ENCODE measurements around the gene SEPTIN5. TPM values are rescaled to one million over a fixed set of nuclear protein-coding genes. Genes with fewer than 3 reads are reported as not detected.

The SEPTIN5 gene
- total RNA-seq, 1 experiment from 2014 or later: 2.0 TPM

- peaks cover 6% of the 10 kb centered on the region for H3K4me1 Mint-ChIP-seq (ENCODE audit: insufficient read depth, unreplicated experiment)
- ChIA-PET POLR2A (no interaction called here), CTCF (no interaction called here)
- peaks cover 5% of the 10 kb centered on the region for H3K9me3 Mint-ChIP-seq (ENCODE audit: unreplicated experiment)
- no peak for DNase-seq (ENCODE audit: unreplicated experiment)
- H3K4me3 Mint-ChIP-seq (ENCODE audit: unreplicated experiment): no peak overlapping the region
- no TSS peak for BruUV-seq (replicated peaks)
- intact Hi-C loops (cut with micrococcal nuclease): no loop called here
- no peak overlapping the region for H3K27ac Mint-ChIP-seq (ENCODE audit: low read depth, unreplicated experiment)
- H3K27me3 Mint-ChIP-seq (ENCODE audit: insufficient read depth, unreplicated experiment): peaks cover 56% of the 10 kb centered on the region
- H3K36me3 Mint-ChIP-seq (ENCODE audit: insufficient read depth, unreplicated experiment): no peaks in the 10 kb centered on the region
- no peak for TF ChIP-seq CTCF (IDR thresholded peaks at IDR 0.05; ENCODE audit: unreplicated experiment)
Measured at GRCh38 chr22:19671316-19671715, 43.0 kb upstream of the SEPTIN5 start.

- peaks cover 5% of the 10 kb centered on the region for H3K9me3 Mint-ChIP-seq (ENCODE audit: unreplicated experiment)
- no peak for DNase-seq (ENCODE audit: unreplicated experiment)
- TF ChIP-seq CTCF (IDR thresholded peaks at IDR 0.05; ENCODE audit: unreplicated experiment): no peak
- intact Hi-C loops (cut with micrococcal nuclease): no loop called here
- no peaks in the 10 kb centered on the region for H3K36me3 Mint-ChIP-seq (ENCODE audit: insufficient read depth, unreplicated experiment)
- ChIA-PET CTCF (no interaction called here), POLR2A (no interaction called here)
- H3K27me3 Mint-ChIP-seq (ENCODE audit: insufficient read depth, unreplicated experiment): peaks cover 50% of the 10 kb centered on the region
- BruUV-seq (replicated peaks): no TSS peak
- H3K4me3 Mint-ChIP-seq (ENCODE audit: unreplicated experiment): no peak overlapping the region
- peaks cover 6% of the 10 kb centered on the region for H3K4me1 Mint-ChIP-seq (ENCODE audit: insufficient read depth, unreplicated experiment)
- no peak overlapping the region for H3K27ac Mint-ChIP-seq (ENCODE audit: low read depth, unreplicated experiment)
Measured at GRCh38 chr22:19672054-19672776, 42.1 kb upstream of the SEPTIN5 start.

GRCh38 chr22:19673660-19674059 lies 40.6 kb upstream of the SEPTIN5 start:
- Mint-ChIP-seq H3K9me3 (ENCODE audit: unreplicated experiment) (peaks cover 5% of the 10 kb centered on the region), H3K36me3 (ENCODE audit: insufficient read depth, unreplicated experiment) (no peaks in the 10 kb centered on the region), H3K27me3 (ENCODE audit: insufficient read depth, unreplicated experiment) (peaks cover 44% of the 10 kb centered on the region), H3K4me3 (ENCODE audit: unreplicated experiment) (no peak overlapping the region), H3K27ac (ENCODE audit: low read depth, unreplicated experiment) (no peak overlapping the region), H3K4me1 (ENCODE audit: insufficient read depth, unreplicated experiment) (peaks cover 6% of the 10 kb centered on the region)
- no peak for TF ChIP-seq CTCF (IDR thresholded peaks at IDR 0.05; ENCODE audit: unreplicated experiment)
- intact Hi-C loops (cut with micrococcal nuclease): no loop called here
- POLR2A ChIA-PET: no interaction called here
- CTCF ChIA-PET: no interaction called here
- no peak for DNase-seq (ENCODE audit: unreplicated experiment)
- BruUV-seq (replicated peaks): no TSS peak

GRCh38 chr22:19674129-19674928 lies 40.0 kb upstream of the SEPTIN5 start:
- DNase-seq (ENCODE audit: unreplicated experiment): peak; percentile 16
- Mint-ChIP-seq H3K36me3 (ENCODE audit: insufficient read depth, unreplicated experiment) (no peaks in the 10 kb centered on the region), H3K4me3 (ENCODE audit: unreplicated experiment) (no peak overlapping the region), H3K4me1 (ENCODE audit: insufficient read depth, unreplicated experiment) (peaks cover 6% of the 10 kb centered on the region), H3K27ac (ENCODE audit: low read depth, unreplicated experiment) (no peak overlapping the region), H3K27me3 (ENCODE audit: insufficient read depth, unreplicated experiment) (peaks cover 44% of the 10 kb centered on the region), H3K9me3 (ENCODE audit: unreplicated experiment) (peaks cover 5% of the 10 kb centered on the region)
- CTCF ChIA-PET: no interaction called here
- no peak for TF ChIP-seq CTCF (IDR thresholded peaks at IDR 0.05; ENCODE audit: unreplicated experiment)
- BruUV-seq (replicated peaks): no TSS peak
- intact Hi-C loops (cut with micrococcal nuclease): no loop called here
- POLR2A ChIA-PET: no interaction called here
